Measurements from ENCODE around the gene IL34.

The IL34 gene

GRCh38 chr16:70653809-70654771 is 7.7 kb downstream of the IL34 start:
- peak; percentile 75 for TF ChIP-seq CTCF (IDR thresholded peaks at IDR 0.05)
- Histone ChIP-seq H3K27ac (peak overlapping the region in 1 of 2 donors; percentile 59), H3K4me3 (peak overlapping the region; percentile 60)
- peak; percentile 88 for DNase-seq (ENCODE audit: low spot score)

GRCh38 chr16:70656065-70656711 is 9.8 kb downstream of the IL34 start:
- TF ChIP-seq CTCF (IDR thresholded peaks at IDR 0.05): no peak
- no peak overlapping the region for H3K4me3 ChIP-seq
- no peak for DNase-seq (ENCODE audit: low spot score)
- no peak overlapping the region for H3K27ac ChIP-seq

- Histone ChIP-seq H3K4me3 (no peak overlapping the region), H3K27ac (no peak overlapping the region)
- DNase-seq (ENCODE audit: low spot score): no peak
- TF ChIP-seq CTCF (IDR thresholded peaks at IDR 0.05): no peak
Observed at GRCh38 chr16:70656712-70657263, 10.4 kb downstream of the IL34 start.

DNA sequence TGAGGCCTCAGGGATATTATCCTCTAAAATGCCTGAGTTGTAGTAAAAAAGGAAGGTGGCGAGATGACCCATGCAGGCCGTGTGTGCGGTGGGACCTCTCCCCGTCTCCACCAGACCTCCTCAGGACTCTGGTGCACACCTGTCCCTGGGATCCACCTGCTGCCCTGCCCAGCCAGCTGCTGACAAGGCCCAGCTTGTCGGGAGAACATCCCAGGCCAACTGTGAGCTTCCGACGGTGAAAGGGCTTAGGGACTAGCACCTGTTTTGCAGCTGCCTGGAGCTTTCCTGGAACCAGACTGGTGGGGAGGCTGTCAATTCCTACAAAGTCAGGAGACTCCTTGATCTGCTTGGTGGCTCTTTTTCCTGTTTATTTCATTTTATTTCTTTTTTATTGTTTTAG is 11.6 kb downstream of the IL34 start:
- no peak overlapping the region for H3K27ac ChIP-seq
- H3K4me3 ChIP-seq: no peak overlapping the region
- no peak for TF ChIP-seq CTCF (IDR thresholded peaks at IDR 0.05)
- DNase-seq (ENCODE audit: low spot score): no peak

GRCh38 chr16:70658921-70659320 is 12.6 kb downstream of the IL34 start:
- no peak for TF ChIP-seq CTCF (IDR thresholded peaks at IDR 0.05)
- no peak for DNase-seq (ENCODE audit: low spot score)
- Histone ChIP-seq H3K4me3 (no peak overlapping the region), H3K27ac (no peak overlapping the region)

DNA sequence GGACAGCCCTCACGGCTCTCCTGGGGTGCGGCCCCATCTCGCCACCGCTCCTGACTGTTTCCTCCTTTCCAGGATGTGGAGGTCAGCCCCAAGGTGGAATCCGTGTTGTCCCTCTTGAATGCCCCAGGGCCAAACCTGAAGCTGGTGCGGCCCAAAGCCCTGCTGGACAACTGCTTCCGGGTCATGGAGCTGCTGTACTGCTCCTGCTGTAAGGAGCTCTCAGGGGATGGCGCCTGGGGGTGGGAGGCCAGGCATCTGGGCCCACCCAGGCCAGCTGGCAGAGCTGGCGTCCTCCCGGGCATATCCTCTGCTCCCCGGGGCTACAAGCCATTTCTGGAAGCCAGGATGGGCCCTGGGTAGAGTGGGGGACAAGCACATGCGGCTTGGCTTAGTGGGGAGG is 13.2 kb downstream of the IL34 start:
- no peak for TF ChIP-seq CTCF (IDR thresholded peaks at IDR 0.05)
- no peak overlapping the region for H3K4me3 ChIP-seq
- DNase-seq (ENCODE audit: low spot score): no peak
- H3K27ac ChIP-seq: no peak overlapping the region
